ENCODE data around the gene RSPRY1.

GRCh38 chr16:57289391-57290257 is 103.5 kb downstream of the RSPRY1 start:
- TF ChIP-seq CTCF (IDR thresholded peaks at IDR 0.05) (no peak), POLR2AphosphoS5 (IDR thresholded peaks at IDR 0.05) (no peak), POLR2A (IDR thresholded peaks at IDR 0.05) (no peak)

Data from gastroesophageal sphincter (tissue), 3 donors.